22Rv1 (cell line): Measurements from ENCODE around the gene BRI3BP.

Experiments used
- ZFX ChIP-seq: fragments of 450-650 bp; IDR thresholded peaks from 2 replicates; pipeline ENCODE4 v1.6.1; 2017; ENCODE audit warnings: antibody characterized with exemption, borderline replicate concordance
- TF ChIP-seq, protein P1 (sequence below): fragments of 450-650 bp; IDR thresholded peaks from 2 replicates; pipeline ENCODE4 v1.5.1; 2017; ENCODE audit warnings: mild to moderate bottlenecking

DNA sequence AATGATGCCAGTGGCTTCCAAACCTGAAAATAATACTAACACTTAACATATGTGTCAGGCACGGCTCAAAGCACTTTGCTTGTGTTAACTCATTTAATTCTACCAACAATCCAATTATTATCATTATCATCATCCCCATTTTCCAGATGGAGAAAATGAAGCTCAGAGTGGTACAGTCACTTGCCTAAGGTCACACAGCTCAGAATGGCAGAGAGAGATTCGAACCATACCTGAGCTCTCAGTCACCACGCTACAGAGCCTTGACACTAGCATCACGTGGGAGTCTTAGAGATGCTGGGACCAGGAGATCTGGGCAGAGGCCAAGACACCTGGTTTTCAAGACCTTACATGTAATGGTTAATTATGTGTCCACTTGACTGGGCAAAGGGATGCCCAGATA lies 38.7 kb upstream of the BRI3BP start:
- TF ChIP-seq, protein P1, sequence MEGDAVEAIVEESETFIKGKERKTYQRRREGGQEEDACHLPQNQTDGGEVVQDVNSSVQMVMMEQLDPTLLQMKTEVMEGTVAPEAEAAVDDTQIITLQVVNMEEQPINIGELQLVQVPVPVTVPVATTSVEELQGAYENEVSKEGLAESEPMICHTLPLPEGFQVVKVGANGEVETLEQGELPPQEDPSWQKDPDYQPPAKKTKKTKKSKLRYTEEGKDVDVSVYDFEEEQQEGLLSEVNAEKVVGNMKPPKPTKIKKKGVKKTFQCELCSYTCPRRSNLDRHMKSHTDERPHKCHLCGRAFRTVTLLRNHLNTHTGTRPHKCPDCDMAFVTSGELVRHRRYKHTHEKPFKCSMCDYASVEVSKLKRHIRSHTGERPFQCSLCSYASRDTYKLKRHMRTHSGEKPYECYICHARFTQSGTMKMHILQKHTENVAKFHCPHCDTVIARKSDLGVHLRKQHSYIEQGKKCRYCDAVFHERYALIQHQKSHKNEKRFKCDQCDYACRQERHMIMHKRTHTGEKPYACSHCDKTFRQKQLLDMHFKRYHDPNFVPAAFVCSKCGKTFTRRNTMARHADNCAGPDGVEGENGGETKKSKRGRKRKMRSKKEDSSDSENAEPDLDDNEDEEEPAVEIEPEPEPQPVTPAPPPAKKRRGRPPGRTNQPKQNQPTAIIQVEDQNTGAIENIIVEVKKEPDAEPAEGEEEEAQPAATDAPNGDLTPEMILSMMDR: no peak
- TF ChIP-seq ZFX: no peak
